Upper lobe of left lung (tissue), 6 donors: ENCODE measurements around the gene NKD2. TPM values are rescaled to one million over a fixed set of nuclear protein-coding genes. Genes with fewer than 3 reads are reported as not detected.

Experiments
- ATAC-seq, 2 donors: fragments of 200-7000 bp; cut with Tn5 transposase; one replicate each; pipeline ENCODE4 v1.9.1; 2022; ENCODE audit warnings: mild to moderate bottlenecking in 2 of 2, moderate library complexity in 2 of 2; ENCODE audit not compliant: low FRiP score in 2 of 2
- DNase-seq, 2 donors: peaks; one replicate each; pipeline ENCODE4 v3.0.0-alpha.2; 2019 to 2020
- H3K27ac ChIP-seq, 4 donors: fragments of 200-600 bp; sonication (generic); one replicate each; pipeline ENCODE4 v1.5.1; 2016 to 2019
- H3K27me3 ChIP-seq, 4 donors: fragments of 200-600 bp; sonication (generic); one replicate each; pipeline ENCODE4 v1.5.1; 2017 to 2019
- H3K36me3 ChIP-seq, 4 donors: fragments of 200-600 bp; sonication (generic); one replicate each; pipeline ENCODE4 v1.5.1; 2016 to 2019
- H3K4me1 ChIP-seq, 4 donors: fragments of 200-600 bp; sonication (generic); one replicate each; pipeline ENCODE4 v1.5.1; 2018 to 2019
- H3K4me3 ChIP-seq, 4 donors: fragments of 200-600 bp; sonication (generic); one replicate each; pipeline ENCODE4 v1.5.1; 2017 to 2019; ENCODE audit warnings: mild to moderate bottlenecking in 2 of 4, moderate library complexity in 1 of 4
- H3K9me3 ChIP-seq, 4 donors: fragments of 200-600 bp; sonication (generic); one replicate each; pipeline ENCODE4 v1.5.1; 2018 to 2019
- CTCF ChIP-seq, 6 experiments: fragments of 450-650 bp in 4 of 6; fragments of 200-600 bp in 2 of 6; sonication (generic) in 2 of 6; IDR thresholded peaks; one replicate each; pipeline ENCODE4 v1.5.1; 2016 to 2019; ENCODE audit warnings: antibody characterized with exemption in 6 of 6
- EP300 ChIP-seq, 4 donors: sonication (generic); formaldehyde crosslinking; IDR thresholded peaks; one replicate each; pipeline ENCODE4 v1.5.1; 2017; ENCODE audit warnings: antibody characterized with exemption in 4 of 4, control low read depth in 2 of 4
- POLR2A ChIP-seq, 4 donors: fragments of 450-650 bp; IDR thresholded peaks; one replicate each; pipeline ENCODE4 v1.5.1; 2016 to 2017; ENCODE audit warnings: antibody characterized with exemption in 4 of 4, mild to moderate bottlenecking in 2 of 4
- POLR2AphosphoS5 ChIP-seq, 2 donors: sonication (generic); formaldehyde crosslinking; IDR thresholded peaks; one replicate each; pipeline ENCODE4 v1.5.1; 2017; ENCODE audit warnings: antibody characterized with exemption in 2 of 2
- WGBS, 2 donors: methylation state at CpG; one replicate each; pipeline ENCODE4 v1.1.5; 2017 to 2018; 5-methylcytosine and 5-hydroxymethylcytosine counted together
- total RNA-seq, 6 donors: library from RNA; depleted of rRNA in 4 of 6; stranded (reverse); fragments of >200 nt in 4 of 6; gene quantifications; one replicate each; pipeline versions ENCODE4 v1.1.0 to v1.2.1, GENCODE V29; 2016 to 2021
- donor health status: DM: no; HTN: no; CAD: no; lungs with moderate emphysema.
- donor health status: DM: no; HTN: yes; CAD: no; lungs with severe emphysema.

NKD2 gene
- total RNA-seq, 6 donors from 2014 or later: 8.9 to 126 (median 50.6) TPM

GRCh38 chr5:1017691-1018455 is 9.3 kb downstream of the NKD2 start:
- Histone ChIP-seq H3K27ac (peak overlapping the region in 1 of 4 donors; percentile 21), H3K9me3 (no peaks in the 10 kb centered on the region), H3K27me3 (no peaks in the 10 kb centered on the region), H3K36me3 (no peaks in the 10 kb centered on the region), H3K4me3 (no peak overlapping the region), H3K4me1 (peaks cover 0 to 5% (median 0%) of the 10 kb centered on the region in 4 donors)
- peak in 1 of 2 donors; percentile 76 for DNase-seq
- peak in 1 of 2 donors; percentile 27 for ATAC-seq
- 89 to 94% methylated on average over 18 to 19 of the region's 19 CpGs for WGBS, 2 donors
- TF ChIP-seq POLR2A (IDR thresholded peaks at IDR 0.05): no peak
- TF ChIP-seq CTCF (IDR thresholded peaks at IDR 0.05): no peak
- TF ChIP-seq POLR2AphosphoS5 (IDR thresholded peaks at IDR 0.05): no peak
- TF ChIP-seq EP300 (IDR thresholded peaks at IDR 0.05): no peak

- ATAC-seq (no peak), DNase-seq (peak in 1 of 2 donors; percentile 68)
- TF ChIP-seq EP300 (IDR thresholded peaks at IDR 0.05) (no peak), POLR2A (IDR thresholded peaks at IDR 0.05) (no peak), POLR2AphosphoS5 (IDR thresholded peaks at IDR 0.05) (no peak), CTCF (IDR thresholded peaks at IDR 0.05) (no peak)
- H3K4me3 ChIP-seq: no peak overlapping the region
- no peaks in the 10 kb centered on the region for H3K27me3 ChIP-seq
- H3K27ac ChIP-seq: no peak overlapping the region
- H3K4me1 ChIP-seq: peaks cover 0 to 5% (median 0%) of the 10 kb centered on the region in 4 donors
- 93% methylated on average over 7 of the region's 9 CpGs; no CpG with 5 or more reads in 1 of the 2 donors for WGBS, 2 donors
- no peaks in the 10 kb centered on the region for H3K36me3 ChIP-seq
- H3K9me3 ChIP-seq: no peaks in the 10 kb centered on the region
Observed at GRCh38 chr5:1018596-1018995, 10.0 kb downstream of the NKD2 start.

GRCh38 chr5:1019001-1019905 is 10.7 kb downstream of the NKD2 start:
- Histone ChIP-seq H3K27me3 (no peaks in the 10 kb centered on the region), H3K36me3 (no peaks in the 10 kb centered on the region), H3K4me1 (peaks cover 0 to under 1% (median 0%) of the 10 kb centered on the region in 4 donors), H3K9me3 (no peaks in the 10 kb centered on the region), H3K27ac (no peak overlapping the region), H3K4me3 (no peak overlapping the region)
- WGBS, 2 donors: 82 to 84% methylated on average over 31 to 37 of the region's 37 CpGs
- DNase-seq (peak in 1 of 2 donors; percentile 54), ATAC-seq (no peak)
- no peak for TF ChIP-seq CTCF (IDR thresholded peaks at IDR 0.05)
- TF ChIP-seq EP300 (IDR thresholded peaks at IDR 0.05): no peak
- no peak for TF ChIP-seq POLR2A (IDR thresholded peaks at IDR 0.05)
- no peak for TF ChIP-seq POLR2AphosphoS5 (IDR thresholded peaks at IDR 0.05)

- WGBS, 2 donors: 73 to 75% methylated on average over 15 to 16 of the region's 16 CpGs
- H3K27me3 ChIP-seq: no peaks in the 10 kb centered on the region
- no peaks in the 10 kb centered on the region for H3K4me1 ChIP-seq
- peak in 1 of 2 donors; percentile 38 for DNase-seq
- ATAC-seq: peak in 1 of 2 donors; percentile 65
- H3K27ac ChIP-seq: no peak overlapping the region
- no peak overlapping the region for H3K4me3 ChIP-seq
- no peaks in the 10 kb centered on the region for H3K9me3 ChIP-seq
- no peak for TF ChIP-seq POLR2A (IDR thresholded peaks at IDR 0.05)
- TF ChIP-seq CTCF (IDR thresholded peaks at IDR 0.05): no peak
- TF ChIP-seq POLR2AphosphoS5 (IDR thresholded peaks at IDR 0.05): no peak
- no peak for TF ChIP-seq EP300 (IDR thresholded peaks at IDR 0.05)
- no peaks in the 10 kb centered on the region for H3K36me3 ChIP-seq
Observed at GRCh38 chr5:1020452-1020961, 11.9 kb downstream of the NKD2 start.
